ENCODE results near the gene NTM.
"Not testable (repeated sequence)": the region's sequence is repeated elsewhere in the genome, so short reads cannot be mapped to it uniquely, and the experiment has no call there.

The NTM gene

GRCh38 chr11:131421066-131421855 lies 50.8 kb downstream of the NTM start:
- no peak for DNase-seq (ENCODE audit: low read depth in 1 of 2, low spot score in 1 of 2)
- H3K4me3 ChIP-seq (replicated peaks; ENCODE audit: insufficient read depth, low read length), result no peak overlapping the region
- TF ChIP-seq POLR2AphosphoS5 (IDR thresholded peaks at IDR 0.05; ENCODE audit: low read depth), result no peak
- H3K27me3 ChIP-seq (ENCODE audit: insufficient read depth, poor library complexity, severe bottlenecking), result no peaks in the 10 kb centered on the region
- no peak overlapping the region for H3K27ac ChIP-seq (replicated peaks)

GRCh38 chr11:131422029-131422428 lies 51.6 kb downstream of the NTM start:
- TF ChIP-seq POLR2AphosphoS5 (IDR thresholded peaks at IDR 0.05; ENCODE audit: low read depth) (no peak), CTCF (IDR thresholded peaks at IDR 0.05; ENCODE audit: insufficient read depth, low read length) (no peak), GABPA (IDR thresholded peaks at IDR 0.05; ENCODE audit: low read depth) (no peak), REST (IDR thresholded peaks at IDR 0.05; ENCODE audit: insufficient replicate concordance, low read depth) (no peak), SPI1 (IDR thresholded peaks at IDR 0.05; ENCODE audit: borderline replicate concordance, low read depth) (no peak)
- H3K27ac ChIP-seq (replicated peaks), result no peak overlapping the region
- no peak for DNase-seq (ENCODE audit: low read depth in 1 of 2, low spot score in 1 of 2)
- H3K27me3 ChIP-seq (ENCODE audit: insufficient read depth, poor library complexity, severe bottlenecking), result no peaks in the 10 kb centered on the region
- no peak overlapping the region for H3K4me3 ChIP-seq (replicated peaks; ENCODE audit: insufficient read depth, low read length)

DNA sequence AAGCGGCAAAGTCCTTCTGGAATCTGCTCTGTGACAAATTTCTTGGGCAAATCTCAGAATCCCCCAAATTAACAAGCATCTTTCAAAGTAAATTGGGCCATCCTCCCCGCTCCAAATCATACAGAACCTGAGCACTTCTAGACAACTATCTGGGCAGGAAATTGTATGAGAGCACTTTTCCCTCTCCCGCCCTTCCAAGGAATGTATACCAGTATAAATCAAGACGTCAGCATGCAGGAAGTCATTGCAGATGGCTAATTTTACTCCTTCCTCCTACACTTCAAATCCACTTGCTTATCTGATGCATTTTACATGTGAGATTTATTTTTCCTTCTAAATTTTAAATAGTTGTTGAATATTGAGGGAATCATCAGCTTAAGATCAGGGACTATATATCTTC lies 52.1 kb downstream of the NTM start:
- H3K4me3 ChIP-seq (replicated peaks; ENCODE audit: insufficient read depth, low read length), result no peak overlapping the region
- H3K27ac ChIP-seq (replicated peaks), result no peak overlapping the region
- H3K27me3 ChIP-seq (ENCODE audit: insufficient read depth, poor library complexity, severe bottlenecking), result no peaks in the 10 kb centered on the region
- DNase-seq (ENCODE audit: low read depth in 1 of 2, low spot score in 1 of 2), result no peak
- TF ChIP-seq CTCF (IDR thresholded peaks at IDR 0.05; ENCODE audit: insufficient read depth, low read length) (no peak), SPI1 (IDR thresholded peaks at IDR 0.05; ENCODE audit: borderline replicate concordance, low read depth) (no peak), POLR2AphosphoS5 (IDR thresholded peaks at IDR 0.05; ENCODE audit: low read depth) (no peak)

GRCh38 chr11:131423688-131424087 lies 53.3 kb downstream of the NTM start:
- TF ChIP-seq REST (IDR thresholded peaks at IDR 0.05; ENCODE audit: insufficient replicate concordance, low read depth) (no peak), POLR2AphosphoS5 (IDR thresholded peaks at IDR 0.05; ENCODE audit: low read depth) (no peak), GABPA (IDR thresholded peaks at IDR 0.05; ENCODE audit: low read depth) (no peak), CTCF (IDR thresholded peaks at IDR 0.05; ENCODE audit: insufficient read depth, low read length) (no peak)
- H3K27me3 ChIP-seq (ENCODE audit: insufficient read depth, poor library complexity, severe bottlenecking), result no peaks in the 10 kb centered on the region
- H3K27ac ChIP-seq (replicated peaks), result no peak overlapping the region
- DNase-seq (ENCODE audit: low read depth in 1 of 2, low spot score in 1 of 2), result no peak
- no peak overlapping the region for H3K4me3 ChIP-seq (replicated peaks; ENCODE audit: insufficient read depth, low read length)

DNA sequence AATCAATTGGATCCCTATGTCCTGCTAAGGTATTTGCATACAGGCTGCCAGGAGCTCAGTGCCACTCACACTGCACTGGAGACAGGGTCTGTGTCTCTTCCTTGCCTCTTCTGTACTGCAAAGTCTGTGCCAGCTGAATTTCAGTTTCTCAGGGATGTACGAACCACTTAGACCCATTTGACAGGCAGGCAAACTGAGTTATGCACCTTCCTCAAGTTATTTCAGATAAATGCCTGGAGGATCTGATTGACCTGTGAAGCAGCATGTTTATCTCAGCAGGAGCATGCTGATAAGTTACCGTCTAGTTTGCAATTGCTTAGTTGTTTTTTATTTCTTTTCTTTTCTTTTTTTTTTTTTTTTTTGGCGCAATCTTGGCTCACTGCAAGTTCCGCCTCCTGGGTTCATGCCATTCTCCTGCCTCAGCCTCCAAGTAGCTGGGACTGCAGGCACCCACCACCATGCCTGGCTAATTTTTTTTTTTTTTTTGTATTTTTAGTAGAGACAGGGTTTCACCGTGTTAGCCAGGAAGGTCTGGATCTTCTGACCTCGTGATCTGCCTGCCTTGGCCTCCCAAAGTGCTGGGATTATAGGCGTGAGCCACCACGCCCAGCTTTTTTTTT lies 54.0 kb downstream of the NTM start:
- not testable (repeated sequence) for DNase-seq (ENCODE audit: low read depth in 1 of 2, low spot score in 1 of 2); H3K27me3 ChIP-seq (ENCODE audit: insufficient read depth, poor library complexity, severe bottlenecking); H3K27ac ChIP-seq (replicated peaks); H3K4me3 ChIP-seq (replicated peaks; ENCODE audit: insufficient read depth, low read length)
